Cardiac muscle cell (in vitro differentiated cells and primary cell): Measurements from ENCODE around the gene AOC3. TPM values are rescaled to one million over a fixed set of nuclear protein-coding genes. Genes with fewer than 3 reads are reported as not detected.
"Not testable (repeated sequence)": the region's sequence is repeated elsewhere in the genome, so short reads cannot be mapped to it uniquely, and the experiment has no call there.

Source experiments
- DNase-seq, 2 donors: peaks; one replicate each; pipeline versions ENCODE4 v3.0.0 to v3.0.0-alpha.2; 2010 to 2017; ENCODE audit warnings: low read depth in 1 of 2, low spot score in 1 of 2
- H3K27ac ChIP-seq: fragments of 200-600 bp; sonication (generic); 2 replicates; pipeline ENCODE4 v1.5.1; 2016
- H3K27me3 ChIP-seq: fragments of 200-600 bp; sonication (generic); 2 replicates; pipeline ENCODE4 v1.6.0; 2016; ENCODE audit warnings: control low read depth
- H3K36me3 ChIP-seq: fragments of 200-600 bp; sonication (generic); 2 replicates; pipeline ENCODE4 v1.5.1; 2016; ENCODE audit warnings: control low read depth
- H3K4me1 ChIP-seq: fragments of 200-600 bp; sonication (generic); 2 replicates; pipeline ENCODE4 v1.8.1; 2017; ENCODE audit warnings: low read depth, mild to moderate bottlenecking, mixed run types
- H3K4me3 ChIP-seq: fragments of 200-600 bp; sonication (generic); 2 replicates; pipeline ENCODE4 v1.5.1; 2016; ENCODE audit warnings: mild to moderate bottlenecking
- H3K9me3 ChIP-seq: fragments of 200-600 bp; sonication (generic); 2 replicates; pipeline ENCODE4 v1.5.1; 2017; ENCODE audit warnings: low read depth, mild to moderate bottlenecking, control low read depth
- polyA plus RNA-seq: library from polyadenylated mRNA; unstranded; fragments of >200 nt; fragmentation: Nextera tagmentation; extraction: Ambion mirVana; gene quantifications from 2 replicates; pipeline ENCODE4 v1.2.1, GENCODE V29; 2016
- total RNA-seq: library from RNA; depleted of rRNA; stranded (reverse); fragments of >200 nt; gene quantifications from 2 replicates; pipeline ENCODE4 v1.2.3, GENCODE V29; 2016
- TF ChIP-seq, protein P1 (sequence below): IDR thresholded peaks from 2 replicates; pipeline ENCODE4 v1.5.1; 2012; ENCODE audit warnings: low read depth, mild to moderate bottlenecking, low read length

AOC3 gene
- total and polyA plus RNA-seq, 2 experiments from 2014 or later, result 2.6 to 5.2 TPM

- DNase-seq, result no peak
- TF ChIP-seq, protein P1, sequence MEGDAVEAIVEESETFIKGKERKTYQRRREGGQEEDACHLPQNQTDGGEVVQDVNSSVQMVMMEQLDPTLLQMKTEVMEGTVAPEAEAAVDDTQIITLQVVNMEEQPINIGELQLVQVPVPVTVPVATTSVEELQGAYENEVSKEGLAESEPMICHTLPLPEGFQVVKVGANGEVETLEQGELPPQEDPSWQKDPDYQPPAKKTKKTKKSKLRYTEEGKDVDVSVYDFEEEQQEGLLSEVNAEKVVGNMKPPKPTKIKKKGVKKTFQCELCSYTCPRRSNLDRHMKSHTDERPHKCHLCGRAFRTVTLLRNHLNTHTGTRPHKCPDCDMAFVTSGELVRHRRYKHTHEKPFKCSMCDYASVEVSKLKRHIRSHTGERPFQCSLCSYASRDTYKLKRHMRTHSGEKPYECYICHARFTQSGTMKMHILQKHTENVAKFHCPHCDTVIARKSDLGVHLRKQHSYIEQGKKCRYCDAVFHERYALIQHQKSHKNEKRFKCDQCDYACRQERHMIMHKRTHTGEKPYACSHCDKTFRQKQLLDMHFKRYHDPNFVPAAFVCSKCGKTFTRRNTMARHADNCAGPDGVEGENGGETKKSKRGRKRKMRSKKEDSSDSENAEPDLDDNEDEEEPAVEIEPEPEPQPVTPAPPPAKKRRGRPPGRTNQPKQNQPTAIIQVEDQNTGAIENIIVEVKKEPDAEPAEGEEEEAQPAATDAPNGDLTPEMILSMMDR, result no peak
- H3K27me3 ChIP-seq, result no peaks in the 10 kb centered on the region
Measured at GRCh38 chr17:42866216-42866615, 15.2 kb downstream of the AOC3 start.

GRCh38 chr17:42866631-42867575 lies 15.9 kb downstream of the AOC3 start:
- Histone ChIP-seq H3K4me3 (no peak overlapping the region), H3K4me1 (peaks cover 8% of the 10 kb centered on the region), H3K9me3 (no peaks in the 10 kb centered on the region), H3K36me3 (no peaks in the 10 kb centered on the region), H3K27me3 (no peaks in the 10 kb centered on the region), H3K27ac (no peak overlapping the region)
- TF ChIP-seq, protein P1, result no peak
- no peak for DNase-seq

More at GRCh38 chr17:42866216-42866615, 15.2 kb downstream of the AOC3 start:
- no peak overlapping the region for H3K27ac ChIP-seq
- H3K36me3 ChIP-seq, result no peaks in the 10 kb centered on the region
- H3K4me1 ChIP-seq, result peaks cover 8% of the 10 kb centered on the region
- H3K9me3 ChIP-seq, result no peaks in the 10 kb centered on the region
- H3K4me3 ChIP-seq, result no peak overlapping the region

DNA sequence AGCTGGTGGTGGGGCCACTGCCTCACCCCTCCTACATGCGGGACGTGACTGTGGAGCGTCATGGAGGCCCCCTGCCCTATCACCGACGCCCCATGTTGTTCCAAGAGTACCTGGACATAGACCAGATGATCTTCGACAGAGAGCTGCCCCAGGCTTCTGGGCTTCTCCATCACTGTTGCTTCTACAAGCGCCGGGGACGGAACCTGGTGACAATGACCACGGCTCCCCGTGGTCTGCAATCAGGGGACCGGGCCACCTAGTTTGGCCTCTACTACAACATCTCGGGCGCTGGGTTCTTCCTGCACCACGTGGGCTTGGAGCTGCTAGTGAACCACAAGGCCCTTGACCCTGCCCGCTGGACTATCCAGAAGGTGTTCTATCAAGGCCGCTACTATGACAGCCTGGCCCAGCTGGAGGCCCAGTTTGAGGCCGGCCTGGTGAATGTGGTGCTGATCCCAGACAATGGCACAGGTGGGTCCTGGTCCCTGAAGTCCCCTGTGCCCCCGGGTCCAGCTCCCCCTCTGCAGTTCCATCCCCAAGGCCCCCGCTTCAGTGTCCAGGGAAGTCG lies 16.8 kb downstream of the AOC3 start:
- DNase-seq, H3K27ac ChIP-seq, H3K27me3 ChIP-seq, H3K4me3 ChIP-seq, H3K4me1 ChIP-seq, H3K36me3 ChIP-seq, H3K9me3 ChIP-seq: not testable (repeated sequence)

DNA sequence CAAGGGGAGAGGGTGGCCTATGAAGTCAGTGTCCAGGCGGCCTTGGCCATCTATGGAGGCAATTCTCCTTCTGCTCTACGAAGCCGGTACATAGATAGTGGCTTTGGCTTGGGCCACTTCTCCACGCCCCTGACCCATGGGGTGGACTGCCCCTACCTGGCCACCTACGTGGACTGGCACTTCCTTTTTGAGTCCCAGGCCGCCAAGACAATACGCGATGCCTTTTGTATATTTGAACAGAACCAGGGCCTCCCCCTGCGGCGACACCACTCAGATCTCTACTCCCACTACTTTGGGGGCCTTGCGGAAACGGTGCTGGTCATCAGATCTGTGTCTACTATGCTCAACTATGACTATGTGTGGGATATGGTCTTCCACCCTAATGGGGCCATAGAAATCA lies 17.3 kb downstream of the AOC3 start:
- TF ChIP-seq, protein P1, result no peak
- DNase-seq, result no peak
- peaks cover 8% of the 10 kb centered on the region for H3K4me1 ChIP-seq
- H3K4me3 ChIP-seq, result no peak overlapping the region
- no peak overlapping the region for H3K27ac ChIP-seq
- H3K36me3 ChIP-seq, result no peaks in the 10 kb centered on the region
- H3K9me3 ChIP-seq, result no peaks in the 10 kb centered on the region
- H3K27me3 ChIP-seq, result no peaks in the 10 kb centered on the region

GRCh38 chr17:42871647-42872046 lies 20.6 kb downstream of the AOC3 start:
- no peak for DNase-seq
- Histone ChIP-seq H3K36me3 (no peaks in the 10 kb centered on the region), H3K27ac (no peak overlapping the region), H3K27me3 (no peaks in the 10 kb centered on the region), H3K4me3 (no peak overlapping the region), H3K9me3 (no peaks in the 10 kb centered on the region), H3K4me1 (no peaks in the 10 kb centered on the region)
- TF ChIP-seq, protein P1, result no peak
